Measurements from ENCODE around the gene LCE3A. TPM values are rescaled to one million over a fixed set of nuclear protein-coding genes. Genes with fewer than 3 reads are reported as not detected.
"Not testable (repeated sequence)": the region's sequence is repeated elsewhere in the genome, so short reads cannot be mapped to it uniquely, and the experiment has no call there.

The LCE3A gene
- total RNA-seq, 4 donors from 2014 or later: not detected

GRCh38 chr1:152596986-152597385, 25.9 kb downstream of the LCE3A start:
- H3K9me3 ChIP-seq: no peaks in the 10 kb centered on the region
- no peak for DNase-seq
- intact Hi-C loops (cut with DNase I; ENCODE audit: low total_unique reads): no loop called here
- H3K27me3 ChIP-seq: no peaks in the 10 kb centered on the region
- no peak overlapping the region for H3K4me3 ChIP-seq
- no peak for TF ChIP-seq POLR2A (IDR thresholded peaks at IDR 0.05)
- no peak for ATAC-seq
- in situ Hi-C loops (cut with MboI; ENCODE audit: low sequenced_read_pairs in 4 of 4): no loop called here
- no peak overlapping the region for H3K27ac ChIP-seq
- no peaks in the 10 kb centered on the region for H3K36me3 ChIP-seq
- no peaks in the 10 kb centered on the region for H3K4me1 ChIP-seq

- ATAC-seq: no peak
These were observed 37.3 kb downstream of the LCE3A start for GRCh38 chr1:152585586-152585985.

GRCh38 chr1:152582647-152583046, 40.3 kb downstream of the LCE3A start:
- Histone ChIP-seq H3K27ac (no peak overlapping the region), H3K27me3 (no peaks in the 10 kb centered on the region), H3K9me3 (no peaks in the 10 kb centered on the region), H3K4me3 (no peak overlapping the region), H3K4me1 (no peaks in the 10 kb centered on the region), H3K36me3 (no peaks in the 10 kb centered on the region)
- TF ChIP-seq POLR2A (IDR thresholded peaks at IDR 0.05) (no peak), CTCF (IDR thresholded peaks at IDR 0.05 in 4 of 5, conservative IDR thresholded peaks at IDR 0.05 in 1 of 5) (no peak)
- ATAC-seq (no peak), DNase-seq (no peak)
- in situ Hi-C loops (cut with MboI; ENCODE audit: low sequenced_read_pairs in 4 of 4): no loop called here
- intact Hi-C loops (cut with DNase I; ENCODE audit: low total_unique reads): loop anchor here (5.0 kb wide), 1 partner anchor 35 kb away; no protein-coding TSS in a partner anchor

More at GRCh38 chr1:152585586-152585985, 37.3 kb downstream of the LCE3A start:
- in situ Hi-C loops (cut with MboI; ENCODE audit: low sequenced_read_pairs in 4 of 4): no loop called here
- no peaks in the 10 kb centered on the region for H3K36me3 ChIP-seq
- H3K4me3 ChIP-seq: no peak overlapping the region
- no peak for TF ChIP-seq POLR2A (IDR thresholded peaks at IDR 0.05)
- intact Hi-C loops (cut with DNase I; ENCODE audit: low total_unique reads): no loop called here
- H3K27ac ChIP-seq: no peak overlapping the region
- no peaks in the 10 kb centered on the region for H3K9me3 ChIP-seq
- H3K4me1 ChIP-seq: no peaks in the 10 kb centered on the region
- H3K27me3 ChIP-seq: no peaks in the 10 kb centered on the region
- no peak for DNase-seq

- no peak within 1 kb of the TSS for H3K27ac ChIP-seq
- H3K4me3 ChIP-seq: no peak within 1 kb of the TSS
- no peak for ATAC-seq
- H3K9me3 ChIP-seq: no peaks in the 10 kb centered on the region
- intact Hi-C loops (cut with DNase I; ENCODE audit: low total_unique reads) (loop anchor here (5.0 kb wide), 1 partner anchor 37 kb away; no protein-coding TSS in a partner anchor), in situ Hi-C loops (cut with MboI; ENCODE audit: low sequenced_read_pairs in 4 of 4) (no loop called here)
- DNase-seq: no peak
- TF ChIP-seq POLR2A (IDR thresholded peaks at IDR 0.05): no peak
- TF ChIP-seq CTCF (IDR thresholded peaks at IDR 0.05 in 4 of 5, conservative IDR thresholded peaks at IDR 0.05 in 1 of 5): no peak
- H3K27me3 ChIP-seq: no peaks in the 10 kb centered on the region
- no peaks in the 10 kb centered on the region for H3K4me1 ChIP-seq
- H3K36me3 ChIP-seq: no peaks in the 10 kb centered on the region
These were observed 42.5 kb downstream of the LCE3A start, which contains the start of gene LCE3D for GRCh38 chr1:152580433-152580832. LCE3D (minus strand) TSS chr1:152580516; CDS start chr1:152579936, 580 bp downstream.

GRCh38 chr1:152579526-152579925, 43.4 kb downstream of the LCE3A start:
- H3K9me3 ChIP-seq; H3K4me1 ChIP-seq; DNase-seq; intact Hi-C loops (cut with DNase I; ENCODE audit: low total_unique reads); H3K36me3 ChIP-seq; ATAC-seq; H3K4me3 ChIP-seq; H3K27ac ChIP-seq; H3K27me3 ChIP-seq: not testable (repeated sequence)
- in situ Hi-C loops (cut with MboI; ENCODE audit: low sequenced_read_pairs in 4 of 4): loop anchor here in 1 of 4 donors (10.0 kb wide), 1 partner anchor 45 kb away; the partner anchor contains the start of gene LCE3A

GRCh38 chr1:152577168-152577567, 45.7 kb downstream of the LCE3A start:
- no peak for DNase-seq
- intact Hi-C loops (cut with DNase I; ENCODE audit: low total_unique reads) (no loop called here), in situ Hi-C loops (cut with MboI; ENCODE audit: low sequenced_read_pairs in 4 of 4) (loop anchor here in 1 of 4 donors (10.0 kb wide), 1 partner anchor 48 kb away; the partner anchor contains the start of gene LCE3A)
- Histone ChIP-seq H3K27me3 (no peaks in the 10 kb centered on the region), H3K36me3 (no peaks in the 10 kb centered on the region), H3K9me3 (no peaks in the 10 kb centered on the region), H3K27ac (no peak overlapping the region), H3K4me1 (no peaks in the 10 kb centered on the region), H3K4me3 (no peak overlapping the region)
- ATAC-seq: no peak
- TF ChIP-seq POLR2A (IDR thresholded peaks at IDR 0.05): no peak

Other genes starting within 250 kb of the LCE3A start
- gene CRNN, start 208.8 kb downstream of the LCE3A start, total RNA-seq: not detected
- not detected for gene LCE5A, start 112.3 kb downstream of the LCE3A start, total RNA-seq
- gene CRCT1, start 108.6 kb downstream of the LCE3A start, total RNA-seq: not detected
- gene LCE3E, start 56.3 kb downstream of the LCE3A start, total RNA-seq: not detected
- not detected for gene LCE3D, start 42.6 kb downstream of the LCE3A start, total RNA-seq
- gene LCE3C, start 22.9 kb downstream of the LCE3A start, total RNA-seq: not detected
- gene LCE3B, start 9.3 kb downstream of the LCE3A start, total RNA-seq: not detected
- not detected for gene LCE2D, start 40.3 kb upstream of the LCE3A start, total RNA-seq
- gene LCE2C, start 52.2 kb upstream of the LCE3A start, total RNA-seq: not detected
- gene LCE2B, start 63.0 kb upstream of the LCE3A start, total RNA-seq: not detected
- not detected for gene LCE2A, start 75.2 kb upstream of the LCE3A start, total RNA-seq
- not detected for gene LCE4A, start 85.1 kb upstream of the LCE3A start, total RNA-seq
- not detected for gene KPRP, start 134.9 kb upstream of the LCE3A start, total RNA-seq
- not detected for gene LCE1F, start 152.0 kb upstream of the LCE3A start, total RNA-seq
- gene LCE1E, start 163.2 kb upstream of the LCE3A start, total RNA-seq: not detected
- gene LCE1D, start 173.6 kb upstream of the LCE3A start, total RNA-seq: not detected
- not detected for gene LCE1C, start 183.5 kb upstream of the LCE3A start, total RNA-seq
- gene LCE1B, start 188.9 kb upstream of the LCE3A start, total RNA-seq: not detected
- gene LCE1A, start 204.4 kb upstream of the LCE3A start, total RNA-seq: not detected
- gene LCE6A, start 219.8 kb upstream of the LCE3A start, total RNA-seq: not detected
- gene LCE7A, start 236.9 kb upstream of the LCE3A start, total RNA-seq: not detected